SK-N-SH treated with all-trans-retinoic acid at 6 μM for 48 hours (cell line): ENCODE data around the gene PDGFD.

Experiments
- ATAC-seq: fragments of 200-7000 bp; cut with Tn5 transposase; 3 replicates; pipeline ENCODE4 v1.9.1; 2020; ENCODE audit warnings: mild to moderate bottlenecking, moderate library complexity
- ARNTL ChIP-seq: fragments of 450-650 bp; formaldehyde crosslinking; IDR thresholded peaks from 2 replicates; pipeline ENCODE4 v1.5.0; 2020; ENCODE audit warnings: low read depth, mild to moderate bottlenecking, moderate library complexity, borderline replicate concordance
- CSDC2 ChIP-seq: fragments of 250-450 bp; sonication (Bioruptor Pico); IDR thresholded peaks from 2 replicates; pipeline ENCODE4 v1.5.0; 2020; ENCODE audit warnings: mild to moderate bottlenecking, moderate library complexity
- CSRNP3 ChIP-seq: fragments of 250-450 bp; sonication (Bioruptor Pico); IDR thresholded peaks from 2 replicates; pipeline ENCODE4 v1.5.1; 2021; ENCODE audit warnings: mild to moderate bottlenecking, moderate library complexity
- ESRRG ChIP-seq: fragments of 250-450 bp; sonication (Bioruptor Pico); IDR thresholded peaks from 2 replicates; pipeline ENCODE4 v1.6.1; 2021; ENCODE audit warnings: mild to moderate bottlenecking
- GLIS3 ChIP-seq: fragments of 250-450 bp; sonication (Bioruptor Pico); IDR thresholded peaks from 2 replicates; pipeline ENCODE4 v1.5.0; 2020; ENCODE audit warnings: mild to moderate bottlenecking, moderate library complexity
- ISL1 ChIP-seq: fragments of 250-450 bp; sonication (Bioruptor Pico); IDR thresholded peaks from 2 replicates; pipeline ENCODE4 v2.1.2; 2022; ENCODE audit warnings: mild to moderate bottlenecking, moderate library complexity
- OSR1 ChIP-seq: fragments of 250-450 bp; sonication (Bioruptor Pico); IDR thresholded peaks from 2 replicates; pipeline ENCODE4 v1.8.0; 2022; ENCODE audit warnings: moderate library complexity, mild to moderate bottlenecking, inconsistent platforms
- PATZ1 ChIP-seq: fragments of 250-450 bp; sonication (Bioruptor Pico); IDR thresholded peaks from 2 replicates; pipeline ENCODE4 v1.8.0; 2020; ENCODE audit warnings: mild to moderate bottlenecking, moderate library complexity, borderline replicate concordance
- PPARA ChIP-seq: fragments of 250-450 bp; sonication (Bioruptor Pico); IDR thresholded peaks from 2 replicates; pipeline ENCODE4 v1.5.0; 2020; ENCODE audit warnings: mild to moderate bottlenecking, borderline replicate concordance
- RARB ChIP-seq: fragments of 250-450 bp; sonication (Bioruptor Pico); IDR thresholded peaks from 2 replicates; pipeline ENCODE4 v1.8.0; 2021; ENCODE audit warnings: mild to moderate bottlenecking, moderate library complexity
- SNAI2 ChIP-seq: fragments of 250-450 bp; sonication (Bioruptor Pico); IDR thresholded peaks from 2 replicates; pipeline ENCODE4 v1.5.0; 2020; ENCODE audit warnings: mild to moderate bottlenecking, moderate library complexity
- TCF4 ChIP-seq: fragments of 250-450 bp; sonication (Bioruptor Pico); IDR thresholded peaks from 2 replicates; pipeline ENCODE4 v1.8.0; 2021; ENCODE audit warnings: mild to moderate bottlenecking, moderate library complexity, borderline replicate concordance
- TOX ChIP-seq: fragments of 250-450 bp; sonication (Bioruptor Pico); IDR thresholded peaks from 2 replicates; pipeline ENCODE4 v1.8.0; 2021; ENCODE audit warnings: mild to moderate bottlenecking, moderate library complexity, borderline replicate concordance
- TSHZ2 ChIP-seq: fragments of 250-450 bp; sonication (Bioruptor Pico); IDR thresholded peaks from 2 replicates; pipeline ENCODE4 v1.5.0; 2020; ENCODE audit warnings: mild to moderate bottlenecking, moderate library complexity
- ZC3H10 ChIP-seq: fragments of 250-450 bp; sonication (Bioruptor Pico); IDR thresholded peaks from 2 replicates; pipeline ENCODE4 v1.5.1; 2021; ENCODE audit warnings: mild to moderate bottlenecking, moderate library complexity
- ZFP3 ChIP-seq: fragments of 250-450 bp; sonication (Bioruptor Pico); IDR thresholded peaks from 2 replicates; pipeline ENCODE4 v1.5.0; 2020; ENCODE audit warnings: mild to moderate bottlenecking, moderate library complexity
- ZFP30 ChIP-seq: fragments of 450-650 bp; formaldehyde crosslinking; IDR thresholded peaks from 2 replicates; pipeline ENCODE4 v1.5.0; 2022; ENCODE audit warnings: mild to moderate bottlenecking, moderate library complexity
- ZNF565 ChIP-seq: fragments of 450-650 bp; formaldehyde crosslinking; conservative IDR thresholded peaks from 2 replicates; pipeline ENCODE4 v1.5.0; 2020; ENCODE audit warnings: low read depth, mild to moderate bottlenecking, moderate library complexity
- ZNF70 ChIP-seq: fragments of 450-650 bp; formaldehyde crosslinking; IDR thresholded peaks from 2 replicates; pipeline ENCODE4 v1.5.0; 2020; ENCODE audit warnings: mild to moderate bottlenecking, moderate library complexity
- ZNF8 ChIP-seq: fragments of 450-650 bp; formaldehyde crosslinking; IDR thresholded peaks from 2 replicates; pipeline ENCODE4 v1.5.0; 2020; ENCODE audit warnings: mild to moderate bottlenecking, moderate library complexity
- TF ChIP-seq, protein P1 (sequence below): fragments of 250-450 bp; sonication (Bioruptor Pico); IDR thresholded peaks from 2 replicates; pipeline ENCODE4 v1.8.0; 2021; ENCODE audit warnings: low read depth, mild to moderate bottlenecking, moderate library complexity, borderline replicate concordance

The PDGFD gene

GRCh38 chr11:104098132-104098531 is 65.8 kb downstream of the PDGFD start:
- TF ChIP-seq ZNF70 (no peak), ARNTL (CRISPR knock-in tag) (no peak), GLIS3 (CRISPR knock-in tag) (no peak), SNAI2 (no peak), ZFP3 (CRISPR knock-in tag) (no peak), ZNF565 (CRISPR knock-in tag) (no peak), TOX (CRISPR knock-in tag) (no peak)
- TF ChIP-seq, protein P1, sequence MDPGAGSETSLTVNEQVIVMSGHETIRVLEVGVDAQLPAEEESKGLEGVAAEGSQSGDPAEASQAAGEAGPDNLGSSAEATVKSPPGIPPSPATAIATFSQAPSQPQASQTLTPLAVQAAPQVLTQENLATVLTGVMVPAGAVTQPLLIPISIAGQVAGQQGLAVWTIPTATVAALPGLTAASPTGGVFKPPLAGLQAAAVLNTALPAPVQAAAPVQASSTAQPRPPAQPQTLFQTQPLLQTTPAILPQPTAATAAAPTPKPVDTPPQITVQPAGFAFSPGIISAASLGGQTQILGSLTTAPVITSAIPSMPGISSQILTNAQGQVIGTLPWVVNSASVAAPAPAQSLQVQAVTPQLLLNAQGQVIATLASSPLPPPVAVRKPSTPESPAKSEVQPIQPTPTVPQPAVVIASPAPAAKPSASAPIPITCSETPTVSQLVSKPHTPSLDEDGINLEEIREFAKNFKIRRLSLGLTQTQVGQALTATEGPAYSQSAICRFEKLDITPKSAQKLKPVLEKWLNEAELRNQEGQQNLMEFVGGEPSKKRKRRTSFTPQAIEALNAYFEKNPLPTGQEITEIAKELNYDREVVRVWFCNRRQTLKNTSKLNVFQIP, result no peak
- TF ChIP-seq, all 23 proteins: peak for 0
- no peak for ATAC-seq

DNA sequence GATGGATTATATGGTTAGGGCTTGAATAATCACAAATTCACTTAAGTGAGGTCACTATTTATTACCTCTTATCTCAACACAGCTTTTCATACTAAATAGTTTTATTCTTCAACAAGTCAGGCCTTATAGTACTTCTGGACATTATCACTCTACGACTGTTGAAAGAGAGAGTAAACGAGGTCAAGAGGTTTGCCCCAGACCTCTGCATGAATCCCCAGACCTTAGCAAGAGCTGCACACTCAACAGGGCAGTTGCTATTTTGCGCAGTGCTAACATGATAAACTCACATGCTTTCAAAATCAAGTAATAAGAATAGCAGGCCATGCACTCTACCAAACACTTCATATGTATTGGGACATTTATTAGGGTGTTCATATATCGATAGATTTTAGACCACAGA is 67.0 kb downstream of the PDGFD start:
- TF ChIP-seq ZFP30 (CRISPR knock-in tag), result no peak
- TF ChIP-seq ARNTL (CRISPR knock-in tag), result no peak
- no peak for TF ChIP-seq ZNF8 (CRISPR knock-in tag)
- TF ChIP-seq RARB (CRISPR knock-in tag), result no peak
- TF ChIP-seq SNAI2, result no peak
- ATAC-seq, result no peak

- ATAC-seq, result no peak
- TF ChIP-seq TOX (CRISPR knock-in tag) (no peak), PATZ1 (CRISPR knock-in tag) (no peak), ESRRG (CRISPR knock-in tag) (no peak), CSDC2 (CRISPR knock-in tag) (no peak), ZNF70 (no peak)
Observed at GRCh38 chr11:104095791-104096190, 68.2 kb downstream of the PDGFD start.

DNA sequence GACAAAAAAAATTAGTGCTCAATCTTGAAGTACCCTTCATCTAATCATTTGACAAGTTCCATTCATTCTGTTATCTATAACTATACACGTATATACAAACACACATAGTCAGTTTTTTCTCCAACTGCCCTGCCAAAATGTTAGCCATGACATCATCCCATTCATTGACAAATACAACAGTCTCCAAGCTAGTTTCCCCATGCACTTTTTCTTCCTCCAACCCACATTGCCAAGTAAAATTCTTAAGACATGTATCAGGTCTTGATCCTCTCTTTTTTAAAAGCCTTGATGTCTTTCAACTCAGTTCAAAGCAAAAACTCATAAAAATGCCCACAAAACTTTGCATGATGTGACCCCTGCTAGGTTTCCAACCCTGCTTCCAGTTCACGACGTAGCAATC is 69.4 kb downstream of the PDGFD start:
- no peak for ATAC-seq
- no peak for TF ChIP-seq RARB (CRISPR knock-in tag)
- TF ChIP-seq CSRNP3 (CRISPR knock-in tag), result no peak
- no peak for TF ChIP-seq CSDC2 (CRISPR knock-in tag)
- no peak for TF ChIP-seq ZNF8 (CRISPR knock-in tag)
- TF ChIP-seq GLIS3 (CRISPR knock-in tag), result no peak
- TF ChIP-seq PATZ1 (CRISPR knock-in tag), result no peak
- TF ChIP-seq ARNTL (CRISPR knock-in tag), result no peak
- no peak for TF ChIP-seq TOX (CRISPR knock-in tag)
- no peak for TF ChIP-seq ZFP3 (CRISPR knock-in tag)
- no peak for TF ChIP-seq SNAI2
- TF ChIP-seq ISL1, result no peak
- TF ChIP-seq ZNF565 (CRISPR knock-in tag), result no peak
- no peak for TF ChIP-seq ESRRG (CRISPR knock-in tag)
- no peak for TF ChIP-seq ZNF70
- TF ChIP-seq OSR1 (CRISPR knock-in tag), result no peak
- TF ChIP-seq PPARA, result no peak
- TF ChIP-seq TCF4 (CRISPR knock-in tag), result no peak
- TF ChIP-seq ZC3H10 (CRISPR knock-in tag), result no peak
- no peak for TF ChIP-seq TSHZ2 (CRISPR knock-in tag)
